ENCODE measurements around the gene SRRD. TPM values are rescaled to one million over a fixed set of nuclear protein-coding genes. Genes with fewer than 3 reads are reported as not detected.

SRRD gene
- total RNA-seq, 1 experiment from 2014 or later = 25.1 TPM

DNA sequence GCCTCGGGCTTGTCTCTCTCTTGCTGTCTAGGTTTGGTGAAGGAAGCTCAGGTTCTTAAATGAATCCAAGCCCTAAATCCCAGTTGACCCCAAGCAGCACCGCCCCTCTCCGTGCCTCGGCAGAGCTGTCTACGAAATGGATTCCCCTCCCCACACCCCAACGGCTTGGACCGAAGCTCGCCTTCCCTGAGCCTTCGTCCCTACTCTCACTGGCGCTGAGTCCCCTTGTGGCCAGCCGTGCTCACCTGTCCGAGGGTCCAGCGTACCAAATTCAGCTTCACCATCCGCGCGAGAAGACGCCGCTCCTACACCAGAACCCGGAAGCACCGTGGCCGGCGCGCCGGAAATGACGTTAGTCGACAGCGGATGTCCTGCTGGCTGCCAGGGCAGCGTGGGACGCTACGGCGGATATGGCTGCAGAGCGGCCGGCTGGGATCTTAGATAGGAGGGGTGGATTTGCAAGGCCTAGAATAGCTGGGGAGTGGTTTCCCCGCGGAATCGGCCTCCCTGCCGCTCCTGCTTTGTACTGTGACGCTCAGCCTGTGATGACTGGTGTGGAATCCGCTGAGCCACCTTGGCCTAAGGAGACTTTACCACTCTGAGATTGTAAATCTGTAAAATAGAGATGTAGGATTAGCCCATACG lies 28.6 kb downstream of the SRRD start, which contains the start of gene TFIP11 (continued):
- TF ChIP-seq, protein P1, sequence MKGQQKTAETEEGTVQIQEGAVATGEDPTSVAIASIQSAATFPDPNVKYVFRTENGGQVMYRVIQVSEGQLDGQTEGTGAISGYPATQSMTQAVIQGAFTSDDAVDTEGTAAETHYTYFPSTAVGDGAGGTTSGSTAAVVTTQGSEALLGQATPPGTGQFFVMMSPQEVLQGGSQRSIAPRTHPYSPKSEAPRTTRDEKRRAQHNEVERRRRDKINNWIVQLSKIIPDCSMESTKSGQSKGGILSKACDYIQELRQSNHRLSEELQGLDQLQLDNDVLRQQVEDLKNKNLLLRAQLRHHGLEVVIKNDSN (CRISPR knock-in tag; IDR thresholded peaks at IDR 0.05) = 0 out of 2 replicates have a peak, but pooled peaks have one; percentile 12
- TF ChIP-seq ETV6 (CRISPR knock-in tag; IDR thresholded peaks at IDR 0.05) (peak; percentile 92), CREM (CRISPR knock-in tag; IDR thresholded peaks at IDR 0.05) (peak; percentile 99), ZNF121 (CRISPR knock-in tag; IDR thresholded peaks at IDR 0.05) (no peak), ZNF219 (CRISPR knock-in tag; IDR thresholded peaks at IDR 0.05; ENCODE audit: borderline replicate concordance) (no peak)

DNA sequence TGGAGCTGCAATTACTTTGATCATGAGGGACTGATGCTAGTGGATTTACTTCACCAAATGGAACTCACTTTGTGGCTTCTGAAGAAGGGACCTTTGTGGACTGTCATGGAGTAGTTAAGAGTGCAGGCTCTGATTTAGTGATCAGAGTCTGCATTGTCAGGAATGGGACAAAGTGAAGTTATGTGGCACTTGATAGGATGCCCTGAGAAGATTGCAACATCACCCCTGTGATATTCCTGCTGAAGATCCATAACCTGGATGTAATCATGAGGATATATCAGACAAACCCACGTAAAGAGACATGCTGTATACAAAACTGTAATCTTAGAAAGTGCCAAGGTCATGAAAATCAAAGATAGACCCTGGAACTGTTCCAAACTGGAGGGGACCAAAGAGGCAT lies 30.2 kb downstream of the SRRD start:
- DNase-seq (ENCODE audit: low spot score) = no peak
- Mint-ChIP-seq H3K9me3 (no peaks in the 10 kb centered on the region), H3K4me3 (peak overlapping the region; percentile 99), H3K27ac (no peak overlapping the region), H3K27me3 (ENCODE audit: low read depth) (no peaks in the 10 kb centered on the region), H3K4me1 (peaks cover 21% of the 10 kb centered on the region), H3K36me3 (peaks cover 20% of the 10 kb centered on the region)
- ATAC-seq = no peak
- ChIA-PET POLR2A (no interaction called here), CTCF (no interaction called here)
- no peak for TF ChIP-seq CREM (CRISPR knock-in tag; IDR thresholded peaks at IDR 0.05)
- no peak for TF ChIP-seq ZBTB21 (CRISPR knock-in tag; IDR thresholded peaks at IDR 0.05; ENCODE audit: borderline replicate concordance)
- TF ChIP-seq, protein P2, sequence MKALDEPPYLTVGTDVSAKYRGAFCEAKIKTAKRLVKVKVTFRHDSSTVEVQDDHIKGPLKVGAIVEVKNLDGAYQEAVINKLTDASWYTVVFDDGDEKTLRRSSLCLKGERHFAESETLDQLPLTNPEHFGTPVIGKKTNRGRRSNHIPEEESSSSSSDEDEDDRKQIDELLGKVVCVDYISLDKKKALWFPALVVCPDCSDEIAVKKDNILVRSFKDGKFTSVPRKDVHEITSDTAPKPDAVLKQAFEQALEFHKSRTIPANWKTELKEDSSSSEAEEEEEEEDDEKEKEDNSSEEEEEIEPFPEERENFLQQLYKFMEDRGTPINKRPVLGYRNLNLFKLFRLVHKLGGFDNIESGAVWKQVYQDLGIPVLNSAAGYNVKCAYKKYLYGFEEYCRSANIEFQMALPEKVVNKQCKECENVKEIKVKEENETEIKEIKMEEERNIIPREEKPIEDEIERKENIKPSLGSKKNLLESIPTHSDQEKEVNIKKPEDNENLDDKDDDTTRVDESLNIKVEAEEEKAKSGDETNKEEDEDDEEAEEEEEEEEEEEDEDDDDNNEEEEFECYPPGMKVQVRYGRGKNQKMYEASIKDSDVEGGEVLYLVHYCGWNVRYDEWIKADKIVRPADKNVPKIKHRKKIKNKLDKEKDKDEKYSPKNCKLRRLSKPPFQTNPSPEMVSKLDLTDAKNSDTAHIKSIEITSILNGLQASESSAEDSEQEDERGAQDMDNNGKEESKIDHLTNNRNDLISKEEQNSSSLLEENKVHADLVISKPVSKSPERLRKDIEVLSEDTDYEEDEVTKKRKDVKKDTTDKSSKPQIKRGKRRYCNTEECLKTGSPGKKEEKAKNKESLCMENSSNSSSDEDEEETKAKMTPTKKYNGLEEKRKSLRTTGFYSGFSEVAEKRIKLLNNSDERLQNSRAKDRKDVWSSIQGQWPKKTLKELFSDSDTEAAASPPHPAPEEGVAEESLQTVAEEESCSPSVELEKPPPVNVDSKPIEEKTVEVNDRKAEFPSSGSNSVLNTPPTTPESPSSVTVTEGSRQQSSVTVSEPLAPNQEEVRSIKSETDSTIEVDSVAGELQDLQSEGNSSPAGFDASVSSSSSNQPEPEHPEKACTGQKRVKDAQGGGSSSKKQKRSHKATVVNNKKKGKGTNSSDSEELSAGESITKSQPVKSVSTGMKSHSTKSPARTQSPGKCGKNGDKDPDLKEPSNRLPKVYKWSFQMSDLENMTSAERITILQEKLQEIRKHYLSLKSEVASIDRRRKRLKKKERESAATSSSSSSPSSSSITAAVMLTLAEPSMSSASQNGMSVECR (CRISPR knock-in tag; IDR thresholded peaks at IDR 0.05; ENCODE audit: borderline replicate concordance) = no peak
- no peak for TF ChIP-seq RORB (CRISPR knock-in tag; IDR thresholded peaks at IDR 0.05)
- TF ChIP-seq GRHL2 (CRISPR knock-in tag; IDR thresholded peaks at IDR 0.05; ENCODE audit: insufficient replicate concordance, severe bottlenecking) = no peak
- no peak for TF ChIP-seq ZNF219 (CRISPR knock-in tag; IDR thresholded peaks at IDR 0.05; ENCODE audit: borderline replicate concordance)
- TF ChIP-seq, protein P3, sequence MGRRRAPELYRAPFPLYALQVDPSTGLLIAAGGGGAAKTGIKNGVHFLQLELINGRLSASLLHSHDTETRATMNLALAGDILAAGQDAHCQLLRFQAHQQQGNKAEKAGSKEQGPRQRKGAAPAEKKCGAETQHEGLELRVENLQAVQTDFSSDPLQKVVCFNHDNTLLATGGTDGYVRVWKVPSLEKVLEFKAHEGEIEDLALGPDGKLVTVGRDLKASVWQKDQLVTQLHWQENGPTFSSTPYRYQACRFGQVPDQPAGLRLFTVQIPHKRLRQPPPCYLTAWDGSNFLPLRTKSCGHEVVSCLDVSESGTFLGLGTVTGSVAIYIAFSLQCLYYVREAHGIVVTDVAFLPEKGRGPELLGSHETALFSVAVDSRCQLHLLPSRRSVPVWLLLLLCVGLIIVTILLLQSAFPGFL (CRISPR knock-in tag; IDR thresholded peaks at IDR 0.05; ENCODE audit: borderline replicate concordance) = no peak
- TF ChIP-seq MXD4 (CRISPR knock-in tag; IDR thresholded peaks at IDR 0.05; ENCODE audit: borderline replicate concordance) = no peak
- TF ChIP-seq NFATC4 (CRISPR knock-in tag; IDR thresholded peaks at IDR 0.05) = no peak
- no peak for TF ChIP-seq TCF7 (CRISPR knock-in tag; IDR thresholded peaks at IDR 0.05; ENCODE audit: low read depth)
- no peak for TF ChIP-seq PRRX2 (CRISPR knock-in tag; IDR thresholded peaks at IDR 0.05)
- TF ChIP-seq CBFB (CRISPR knock-in tag; IDR thresholded peaks at IDR 0.05; ENCODE audit: low read depth) = no peak
- TF ChIP-seq NFYB (CRISPR knock-in tag; conservative IDR thresholded peaks at IDR 0.05; ENCODE audit: low read depth) = no peak
- TF ChIP-seq SMAD4 (CRISPR knock-in tag; IDR thresholded peaks at IDR 0.05) = no peak
- TF ChIP-seq, protein P4, sequence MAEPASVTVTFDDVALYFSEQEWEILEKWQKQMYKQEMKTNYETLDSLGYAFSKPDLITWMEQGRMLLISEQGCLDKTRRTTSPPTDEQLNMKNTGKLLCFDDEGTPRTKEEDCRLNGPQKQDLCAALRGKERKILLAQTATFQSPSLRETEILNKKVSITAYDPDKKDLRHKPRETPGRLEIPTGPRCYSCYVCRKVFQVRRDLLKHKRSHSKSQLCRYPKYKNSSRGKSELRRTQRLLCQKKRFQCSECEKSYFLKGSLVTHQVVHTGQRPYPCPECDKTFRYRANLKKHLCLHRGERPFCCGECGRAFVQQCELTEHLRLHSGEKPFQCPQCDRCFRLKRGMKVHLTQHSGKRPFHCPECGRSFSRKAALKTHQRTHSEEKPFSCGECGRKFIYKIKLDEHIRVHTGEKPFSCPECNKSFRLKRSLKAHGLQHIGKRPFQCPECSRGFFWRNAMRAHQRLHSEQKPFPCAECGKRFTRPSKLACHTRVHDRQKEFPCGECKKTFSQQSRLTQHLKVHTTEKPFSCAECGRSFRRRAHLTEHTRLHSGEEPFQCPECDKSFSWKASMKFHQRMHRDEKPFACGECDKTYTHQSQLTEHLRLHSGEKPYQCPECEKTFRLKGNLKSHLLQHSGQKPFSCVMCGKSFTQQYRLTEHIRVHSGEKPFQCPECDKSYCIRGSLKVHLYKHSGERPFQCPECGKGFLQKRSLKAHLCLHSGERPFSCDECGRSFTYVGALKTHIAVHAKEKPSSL (CRISPR knock-in tag; conservative IDR thresholded peaks at IDR 0.05) = no peak
- TF ChIP-seq, protein P5, sequence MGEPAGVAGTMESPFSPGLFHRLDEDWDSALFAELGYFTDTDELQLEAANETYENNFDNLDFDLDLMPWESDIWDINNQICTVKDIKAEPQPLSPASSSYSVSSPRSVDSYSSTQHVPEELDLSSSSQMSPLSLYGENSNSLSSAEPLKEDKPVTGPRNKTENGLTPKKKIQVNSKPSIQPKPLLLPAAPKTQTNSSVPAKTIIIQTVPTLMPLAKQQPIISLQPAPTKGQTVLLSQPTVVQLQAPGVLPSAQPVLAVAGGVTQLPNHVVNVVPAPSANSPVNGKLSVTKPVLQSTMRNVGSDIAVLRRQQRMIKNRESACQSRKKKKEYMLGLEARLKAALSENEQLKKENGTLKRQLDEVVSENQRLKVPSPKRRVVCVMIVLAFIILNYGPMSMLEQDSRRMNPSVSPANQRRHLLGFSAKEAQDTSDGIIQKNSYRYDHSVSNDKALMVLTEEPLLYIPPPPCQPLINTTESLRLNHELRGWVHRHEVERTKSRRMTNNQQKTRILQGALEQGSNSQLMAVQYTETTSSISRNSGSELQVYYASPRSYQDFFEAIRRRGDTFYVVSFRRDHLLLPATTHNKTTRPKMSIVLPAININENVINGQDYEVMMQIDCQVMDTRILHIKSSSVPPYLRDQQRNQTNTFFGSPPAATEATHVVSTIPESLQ (CRISPR knock-in tag; IDR thresholded peaks at IDR 0.05) = no peak
- TF ChIP-seq, protein P1 (CRISPR knock-in tag; IDR thresholded peaks at IDR 0.05) = no peak
- TF ChIP-seq SOX15 (CRISPR knock-in tag; IDR thresholded peaks at IDR 0.05) = no peak
- no peak for TF ChIP-seq FOXP1 (CRISPR knock-in tag; IDR thresholded peaks at IDR 0.05; ENCODE audit: borderline replicate concordance)
